GM20000 (cell line): ENCODE data around the gene DEAF1.

ENCODE experiments used
- DNase-seq: peaks from one replicate; pipeline ENCODE4 v3.0.0; 2012; ENCODE audit warnings: low spot score
- TF ChIP-seq, protein P1 (sequence below): IDR thresholded peaks from 2 replicates; pipeline ENCODE4 v1.5.1; 2012; ENCODE audit warnings: mild to moderate bottlenecking, control low read depth; ENCODE audit errors: extremely low read depth, missing control alignments

Gene DEAF1

DNA sequence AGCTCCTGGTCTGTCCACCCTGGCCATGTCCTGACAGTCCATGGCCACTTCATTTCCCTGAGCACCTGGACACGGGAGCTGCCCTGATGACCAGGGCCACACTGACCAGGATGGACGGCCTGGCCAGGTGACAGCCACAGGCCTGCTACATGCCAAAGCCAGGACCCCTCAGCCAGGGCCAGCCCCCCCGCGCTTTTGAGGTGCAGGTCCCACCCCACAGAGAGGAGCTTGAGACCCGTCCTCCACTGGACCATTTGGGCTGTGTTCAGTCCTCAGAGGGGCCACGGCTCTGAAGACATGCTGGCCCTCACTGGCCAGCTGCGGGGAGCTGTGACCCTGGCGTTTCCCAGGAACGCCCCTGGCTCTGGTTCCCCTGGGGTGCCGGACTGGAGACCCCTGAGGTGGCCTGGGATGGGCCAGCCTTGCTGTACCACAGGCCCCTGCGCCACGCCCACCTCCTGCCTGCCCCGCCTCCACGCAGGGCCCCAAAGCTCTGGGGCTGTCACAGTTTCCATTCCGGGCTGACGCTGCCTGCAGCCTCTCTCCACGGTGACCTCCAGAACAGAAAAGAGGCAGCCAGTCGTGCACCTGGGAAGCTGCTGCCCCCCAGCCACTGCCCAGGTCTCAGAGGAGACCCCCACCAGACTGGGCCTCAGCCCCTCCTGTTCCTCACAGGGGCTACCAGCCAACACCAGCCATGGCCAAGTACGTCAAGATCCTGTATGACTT is 29.2 kb upstream of the DEAF1 start:
- peak; percentile 46 for DNase-seq
- TF ChIP-seq, protein P1, sequence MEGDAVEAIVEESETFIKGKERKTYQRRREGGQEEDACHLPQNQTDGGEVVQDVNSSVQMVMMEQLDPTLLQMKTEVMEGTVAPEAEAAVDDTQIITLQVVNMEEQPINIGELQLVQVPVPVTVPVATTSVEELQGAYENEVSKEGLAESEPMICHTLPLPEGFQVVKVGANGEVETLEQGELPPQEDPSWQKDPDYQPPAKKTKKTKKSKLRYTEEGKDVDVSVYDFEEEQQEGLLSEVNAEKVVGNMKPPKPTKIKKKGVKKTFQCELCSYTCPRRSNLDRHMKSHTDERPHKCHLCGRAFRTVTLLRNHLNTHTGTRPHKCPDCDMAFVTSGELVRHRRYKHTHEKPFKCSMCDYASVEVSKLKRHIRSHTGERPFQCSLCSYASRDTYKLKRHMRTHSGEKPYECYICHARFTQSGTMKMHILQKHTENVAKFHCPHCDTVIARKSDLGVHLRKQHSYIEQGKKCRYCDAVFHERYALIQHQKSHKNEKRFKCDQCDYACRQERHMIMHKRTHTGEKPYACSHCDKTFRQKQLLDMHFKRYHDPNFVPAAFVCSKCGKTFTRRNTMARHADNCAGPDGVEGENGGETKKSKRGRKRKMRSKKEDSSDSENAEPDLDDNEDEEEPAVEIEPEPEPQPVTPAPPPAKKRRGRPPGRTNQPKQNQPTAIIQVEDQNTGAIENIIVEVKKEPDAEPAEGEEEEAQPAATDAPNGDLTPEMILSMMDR: no peak

DNA sequence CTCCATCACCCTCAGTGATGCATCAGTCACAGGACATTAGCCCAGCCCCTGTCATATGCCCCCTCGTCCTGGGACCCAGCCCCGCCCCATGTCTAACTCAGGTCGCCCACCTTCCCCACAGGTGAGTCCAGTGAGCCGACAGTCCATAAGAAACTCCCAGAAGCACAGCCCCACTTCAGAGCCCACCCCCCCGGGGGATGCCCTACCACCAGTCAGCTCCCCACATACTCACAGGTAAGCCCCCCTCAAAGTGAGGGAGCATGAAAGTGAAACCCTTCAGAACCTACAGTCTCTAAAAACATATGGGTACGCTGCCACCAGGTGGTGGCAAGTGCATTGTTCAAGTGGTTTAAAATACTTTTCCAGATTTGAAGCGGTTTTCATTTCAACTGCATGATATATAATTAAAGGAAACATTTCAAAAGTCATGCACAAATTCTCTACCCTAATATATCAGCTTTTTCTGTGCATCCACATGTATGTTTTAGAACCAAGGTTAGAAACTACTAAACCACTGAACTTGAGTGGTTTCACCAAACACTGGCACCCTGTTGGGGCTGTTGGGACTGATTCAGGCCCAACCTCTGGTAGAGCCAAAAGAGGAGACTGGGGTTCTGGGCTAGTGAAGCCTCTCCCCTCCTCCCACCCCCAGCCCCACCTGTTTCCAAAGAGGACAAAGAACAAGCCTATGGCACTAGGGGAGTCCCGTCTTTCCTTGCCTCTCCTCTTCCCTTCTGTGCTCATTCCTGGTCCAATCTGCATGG is 28.3 kb upstream of the DEAF1 start:
- DNase-seq: peak; percentile 85
- TF ChIP-seq, protein P1: peak; percentile 49

DNA sequence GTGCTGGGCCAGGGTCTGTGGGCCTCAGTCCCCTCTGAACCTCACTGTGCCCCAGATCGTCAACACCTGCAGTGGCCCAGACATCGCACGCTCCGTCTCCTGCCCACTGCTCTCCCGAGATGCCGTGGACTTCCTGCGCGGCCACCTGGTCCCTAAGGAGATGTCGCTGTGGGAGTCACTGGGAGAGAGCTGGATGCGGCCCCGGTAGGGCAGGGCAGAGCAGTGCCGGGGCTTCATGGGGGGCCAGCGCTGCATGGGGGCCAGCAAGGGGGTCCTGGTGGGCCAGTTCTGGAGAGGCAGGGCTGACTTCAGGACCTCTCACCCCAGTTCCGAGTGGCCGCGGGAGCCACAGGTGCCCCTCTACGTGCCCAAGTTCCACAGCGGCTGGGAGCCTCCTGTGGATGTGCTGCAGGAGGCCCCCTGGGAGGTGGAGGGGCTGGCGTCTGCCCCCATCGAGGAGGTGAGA is 27.4 kb upstream of the DEAF1 start:
- TF ChIP-seq, protein P1: no peak

DNA sequence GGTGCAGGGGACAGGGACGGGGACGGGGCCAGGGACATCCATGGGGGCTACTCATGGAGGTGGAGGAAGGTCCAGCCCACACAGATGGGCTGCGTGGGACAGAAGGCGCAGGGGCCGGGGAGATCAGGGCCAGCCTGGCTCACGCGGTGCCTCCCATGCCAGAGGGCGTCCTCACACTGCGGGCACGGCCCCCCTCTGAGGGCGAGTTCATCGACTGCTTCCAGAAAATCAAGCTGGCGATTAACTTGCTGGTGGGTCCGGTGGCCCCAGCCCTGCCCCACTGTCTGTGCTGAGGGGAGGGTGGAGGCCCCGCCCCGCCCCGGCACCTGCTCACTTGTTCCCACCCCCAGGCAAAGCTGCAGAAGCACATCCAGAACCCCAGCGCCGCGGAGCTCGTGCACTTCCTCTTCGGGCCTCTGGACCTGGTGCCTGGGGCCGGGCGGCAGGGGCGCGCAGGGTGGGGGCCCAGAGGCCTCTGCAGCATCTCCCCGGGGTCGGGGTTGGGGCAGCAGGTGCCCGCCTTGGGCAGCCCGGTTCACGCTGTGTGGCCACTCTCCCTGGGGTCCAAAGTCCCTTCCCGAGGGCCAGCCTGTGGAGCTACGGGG is 26.8 kb upstream of the DEAF1 start:
- DNase-seq: peak; percentile 80

More for the DNA sequence above, 27.4 kb upstream of the DEAF1 start:
- DNase-seq: no peak

DNA sequence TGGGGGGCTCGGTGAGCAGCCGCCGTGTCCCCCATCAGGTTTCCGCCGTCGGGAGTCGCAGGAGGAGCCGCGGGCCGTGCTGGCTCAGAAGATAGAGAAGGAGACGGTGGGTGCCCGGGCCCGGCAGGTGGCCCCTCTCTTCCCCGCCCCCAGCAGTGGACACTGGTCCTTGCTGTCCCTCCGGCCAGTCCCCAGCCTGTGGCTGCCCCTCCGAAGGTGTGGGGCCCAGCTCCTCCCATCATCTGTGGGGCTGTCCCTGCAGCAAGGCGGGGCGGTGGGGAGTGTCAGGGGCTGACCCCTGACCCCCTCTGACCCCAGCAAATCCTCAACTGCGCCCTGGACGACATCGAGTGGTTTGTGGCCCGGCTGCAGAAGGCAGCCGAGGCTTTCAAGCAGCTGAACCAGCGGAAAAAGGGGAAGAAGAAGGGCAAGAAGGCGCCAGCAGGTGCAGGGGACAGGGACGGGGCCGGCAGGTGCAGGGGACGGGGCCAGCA is 26.3 kb upstream of the DEAF1 start:
- TF ChIP-seq, protein P1: no peak
- peak; percentile 44 for DNase-seq

More for the DNA sequence above, 26.8 kb upstream of the DEAF1 start:
- TF ChIP-seq, protein P1: no peak

DNA sequence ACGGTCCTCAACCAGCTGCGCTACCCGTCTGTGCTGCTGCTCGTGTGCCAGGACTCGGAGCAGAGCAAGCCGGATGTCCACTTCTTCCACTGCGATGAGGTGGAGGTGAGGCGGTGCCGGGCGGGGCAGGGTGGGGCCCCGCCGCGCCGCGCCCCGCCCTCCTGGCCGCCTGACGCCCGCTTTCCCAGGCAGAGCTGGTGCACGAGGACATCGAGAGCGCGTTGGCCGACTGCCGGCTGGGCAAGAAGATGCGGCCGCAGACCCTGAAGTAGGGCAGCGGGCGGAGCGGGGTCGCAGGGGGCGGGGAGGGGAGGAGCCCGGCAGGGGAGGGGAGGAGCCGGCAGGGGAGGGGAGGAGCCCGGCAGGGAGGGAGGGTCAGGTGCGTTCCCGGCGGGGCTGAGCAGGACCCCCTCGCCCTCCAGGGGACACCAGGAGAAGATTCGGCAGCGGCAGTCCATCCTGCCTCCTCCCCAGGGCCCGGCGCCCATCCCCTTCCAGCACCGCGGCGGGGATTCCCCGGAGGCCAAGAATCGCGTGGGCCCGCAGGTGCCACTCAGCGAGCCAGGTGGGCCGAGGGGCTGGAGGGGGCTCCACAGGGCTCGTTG is 25.7 kb upstream of the DEAF1 start:
- peak; percentile 77 for DNase-seq
- TF ChIP-seq, protein P1: no peak
